HG03354 (cell line): ENCODE results near the gene CERK.
"Not testable (repeated sequence)": the region's sequence is repeated elsewhere in the genome, so short reads cannot be mapped to it uniquely, and the experiment has no call there.

ENCODE experiments used
- ATAC-seq: cut with Tn5 transposase; IDR thresholded peaks from one replicate; pipeline ENCODE4 v1.9.1; 2021; ENCODE audit warnings: mild to moderate bottlenecking; ENCODE audit not compliant: unreplicated experiment, poor library complexity, severe bottlenecking

Gene CERK

DNA sequence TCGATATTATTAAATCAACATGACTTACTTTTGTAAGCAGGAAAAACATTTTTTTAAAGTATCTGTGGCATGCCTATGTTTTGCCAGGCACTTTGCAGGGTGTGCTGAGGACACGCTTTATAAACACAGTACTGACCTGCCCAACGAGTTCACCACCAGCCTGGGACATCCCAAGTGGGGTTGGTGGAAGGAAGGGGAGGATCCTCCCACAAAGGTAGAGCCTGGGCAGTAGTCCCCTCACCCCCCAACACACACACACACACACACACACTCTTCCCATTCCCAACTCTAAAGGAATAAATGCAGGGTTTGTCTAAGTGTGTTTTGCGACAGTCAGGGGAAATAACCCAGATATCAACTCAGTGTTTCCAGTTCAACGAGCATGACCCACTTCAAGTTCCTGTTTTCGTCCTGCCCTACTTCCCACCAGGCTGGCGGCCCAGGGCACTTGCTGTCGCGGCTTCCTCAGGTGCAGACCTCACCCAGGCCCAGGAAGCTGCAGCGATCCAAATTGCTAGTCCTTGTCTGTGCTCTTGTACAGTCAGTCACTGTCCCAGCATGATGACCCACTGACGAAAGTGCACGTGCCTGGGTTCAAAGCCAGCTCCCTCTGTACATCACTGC, 3.1 kb downstream of the CERK start:
- no peak for ATAC-seq

DNA sequence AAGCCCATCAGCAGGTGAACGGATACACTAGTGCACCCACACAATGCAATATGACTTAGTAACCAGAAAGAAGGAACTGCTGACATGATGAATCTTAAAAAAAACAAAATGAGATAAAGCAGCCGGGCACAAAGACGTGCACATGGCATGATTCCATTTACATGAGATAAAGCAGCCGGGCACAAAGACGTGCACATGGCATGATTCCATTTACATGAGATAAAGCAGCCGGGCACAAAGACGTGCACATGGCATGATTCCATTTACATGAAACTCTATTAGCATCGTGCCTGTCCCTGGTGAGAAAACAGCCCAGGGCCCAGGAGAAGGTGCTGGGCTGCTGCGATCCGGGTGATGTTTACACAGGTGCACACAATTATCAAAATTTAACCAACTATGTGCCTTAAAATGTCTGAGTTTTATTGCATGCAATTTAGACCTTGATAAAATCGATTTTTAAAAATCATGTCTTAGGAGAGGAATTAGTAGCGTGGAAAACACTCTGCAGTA, 3.8 kb downstream of the CERK start:
- ATAC-seq: not testable (repeated sequence)

DNA sequence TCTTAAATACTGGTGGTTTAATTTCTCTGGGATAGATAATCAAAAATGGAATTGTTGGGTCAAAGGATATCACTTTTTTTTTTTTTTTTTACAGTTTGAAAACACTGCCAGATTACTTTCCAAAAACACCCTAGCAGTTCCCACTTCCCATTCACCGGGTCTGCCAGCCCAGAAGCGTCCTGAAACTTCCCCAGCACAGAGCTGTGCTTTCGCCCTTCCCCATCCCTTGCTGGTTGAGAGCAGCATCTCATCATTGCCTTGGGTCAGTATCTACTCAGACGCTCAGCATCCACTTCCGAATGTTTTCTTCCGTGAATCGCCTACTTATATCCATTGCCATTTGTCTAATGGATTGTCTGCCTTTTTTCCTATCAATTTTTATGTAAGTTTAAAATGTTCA, 5.5 kb downstream of the CERK start:
- no peak for ATAC-seq

DNA sequence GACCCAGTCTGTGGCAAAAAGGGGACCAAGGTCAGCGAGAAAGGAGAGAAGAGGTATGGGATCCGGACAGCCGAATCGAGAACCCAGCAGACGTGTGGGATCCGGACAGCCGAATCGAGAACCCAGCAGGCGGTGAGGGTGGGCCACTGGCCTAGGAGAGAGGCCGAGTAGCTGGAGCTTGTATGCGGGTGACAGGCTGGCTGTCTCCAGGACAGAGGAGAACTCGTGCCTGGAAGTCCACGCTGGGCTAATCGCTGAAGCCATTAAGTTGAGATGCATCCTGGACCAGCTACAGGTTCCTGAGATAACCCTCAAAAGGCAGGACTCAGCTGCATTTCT, 6.0 kb downstream of the CERK start:
- no peak for ATAC-seq

DNA sequence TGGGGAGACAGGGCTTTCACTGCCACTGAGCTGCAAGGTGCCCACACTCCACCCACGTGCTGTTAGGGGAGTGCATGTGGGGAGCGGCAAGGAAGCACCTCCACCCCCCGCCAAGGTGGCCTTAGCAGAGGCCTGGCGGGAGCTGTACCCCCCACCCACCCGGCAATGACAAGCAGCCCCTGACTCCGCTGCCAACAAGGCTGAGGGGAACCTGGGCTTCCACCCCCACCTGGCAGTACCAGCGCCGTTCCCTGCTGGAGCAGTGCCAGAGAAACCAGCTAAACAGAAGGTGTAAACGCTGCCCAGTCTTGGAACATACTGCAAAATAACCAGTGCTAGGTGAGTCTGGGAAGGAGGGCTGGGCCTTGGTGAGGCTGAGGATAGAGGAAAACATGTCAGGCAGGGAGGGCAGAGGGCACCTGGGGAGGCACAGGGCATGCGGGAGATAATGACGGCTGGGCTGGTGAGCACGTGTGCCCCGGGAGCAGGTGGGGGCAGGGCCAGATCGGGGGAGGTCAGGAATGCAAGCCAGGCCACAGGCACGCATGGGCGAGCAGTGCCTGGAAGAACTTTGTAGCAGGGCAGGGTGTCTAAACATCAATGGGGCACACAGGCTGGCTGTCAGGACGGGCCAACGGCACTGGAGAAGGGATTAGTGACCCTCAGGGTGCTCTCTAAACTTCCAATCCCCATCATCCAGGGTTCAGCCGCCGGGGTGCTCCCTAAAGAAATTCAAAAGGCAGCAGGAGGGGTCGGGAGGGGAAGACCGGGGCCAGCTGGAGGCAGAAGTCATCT, 6.6 kb downstream of the CERK start:
- ATAC-seq: no peak

DNA sequence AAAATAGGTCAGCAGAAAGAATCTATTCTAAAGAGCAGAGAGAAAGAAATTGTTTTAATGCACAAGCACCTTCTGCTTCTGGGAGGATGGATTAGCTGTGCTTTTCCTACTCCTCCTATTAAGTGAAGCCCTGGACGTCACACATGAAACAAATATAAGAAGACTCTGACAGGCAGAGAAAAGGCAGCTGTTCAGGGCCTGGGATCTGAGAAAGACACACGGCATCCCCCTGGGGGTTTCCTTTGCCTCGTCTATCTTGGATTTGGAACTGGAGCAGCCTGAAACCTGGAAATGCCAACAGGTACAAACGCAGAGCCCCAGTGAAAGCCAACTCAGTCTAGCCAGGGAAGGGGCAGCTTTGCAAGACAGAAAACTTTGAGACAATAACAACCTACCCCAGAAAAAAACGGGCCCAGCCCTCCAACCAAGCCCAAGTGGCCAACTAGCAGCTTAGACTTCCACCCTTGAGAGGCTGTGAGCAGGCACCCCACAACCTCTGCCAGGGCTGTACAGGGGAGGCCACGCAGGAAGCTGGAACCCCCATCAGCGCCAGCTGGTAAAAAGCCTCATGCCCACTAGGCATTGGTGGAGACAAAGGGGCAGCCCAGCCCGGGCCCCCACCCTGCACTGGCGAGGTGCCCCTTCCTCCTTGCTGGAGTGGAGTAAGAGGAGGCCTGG, 7.3 kb downstream of the CERK start:
- ATAC-seq: no peak

DNA sequence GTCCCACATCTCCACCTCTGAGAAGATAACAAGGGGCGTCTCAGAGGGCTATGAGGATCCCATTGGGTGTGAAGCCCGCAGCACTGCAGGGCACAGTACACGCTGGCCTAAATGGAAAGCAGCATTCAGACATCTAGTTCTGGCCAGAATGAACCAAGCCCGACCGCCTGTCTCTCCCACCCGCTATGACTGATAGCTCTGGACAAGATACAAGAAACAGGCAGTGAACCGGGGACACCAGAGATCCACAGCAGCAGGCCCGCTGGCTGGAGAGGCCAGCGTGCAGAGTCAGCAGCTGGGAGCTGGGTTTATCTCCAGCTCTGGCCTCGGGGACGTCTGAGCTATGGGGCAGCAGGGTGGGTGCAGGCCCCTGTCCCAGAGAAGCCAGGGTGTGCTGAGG, 9.6 kb downstream of the CERK start:
- ATAC-seq: no peak

DNA sequence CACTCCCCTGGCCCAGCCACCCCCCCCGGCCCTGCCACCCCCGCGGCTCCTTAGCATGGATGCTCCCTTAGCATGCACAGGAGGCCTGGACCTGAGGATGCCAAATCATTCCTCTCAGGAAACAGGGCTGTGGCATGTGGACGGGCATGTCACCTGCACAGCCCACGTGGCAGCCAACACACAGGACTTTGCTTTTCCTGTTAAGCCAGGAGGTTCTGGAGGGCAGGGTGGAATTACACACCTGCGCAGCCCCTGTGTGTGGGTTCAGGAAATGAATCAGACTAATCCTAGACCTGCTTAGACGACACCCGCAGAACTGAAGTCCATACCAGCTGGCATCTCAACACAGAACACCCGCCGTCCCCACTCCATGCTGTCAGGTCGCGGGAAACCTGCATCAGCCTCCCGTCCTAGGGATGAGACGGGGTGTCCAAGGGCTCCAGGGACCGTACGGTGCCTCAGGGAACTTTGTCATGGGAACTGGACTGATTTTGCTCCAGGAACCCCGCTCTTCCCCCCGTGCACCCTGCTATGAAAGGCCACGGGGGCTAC, 10.2 kb downstream of the CERK start:
- ATAC-seq: no peak

DNA sequence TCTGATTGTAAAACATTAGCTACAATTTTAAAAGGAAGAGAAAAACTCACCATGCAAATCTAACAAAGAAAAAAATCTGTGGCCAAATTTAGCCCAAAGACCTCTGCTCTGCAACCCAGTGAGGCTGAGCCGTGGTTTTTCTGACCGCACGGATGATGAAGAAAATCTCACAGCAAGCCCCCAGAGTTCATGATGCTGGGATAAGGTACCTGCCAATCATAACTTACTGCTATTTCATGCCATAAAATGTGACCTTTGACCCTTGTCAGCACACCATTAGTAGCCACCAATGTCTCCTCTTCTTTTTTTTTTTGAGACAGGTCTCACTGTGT, 11.1 kb downstream of the CERK start:
- no peak for ATAC-seq

DNA sequence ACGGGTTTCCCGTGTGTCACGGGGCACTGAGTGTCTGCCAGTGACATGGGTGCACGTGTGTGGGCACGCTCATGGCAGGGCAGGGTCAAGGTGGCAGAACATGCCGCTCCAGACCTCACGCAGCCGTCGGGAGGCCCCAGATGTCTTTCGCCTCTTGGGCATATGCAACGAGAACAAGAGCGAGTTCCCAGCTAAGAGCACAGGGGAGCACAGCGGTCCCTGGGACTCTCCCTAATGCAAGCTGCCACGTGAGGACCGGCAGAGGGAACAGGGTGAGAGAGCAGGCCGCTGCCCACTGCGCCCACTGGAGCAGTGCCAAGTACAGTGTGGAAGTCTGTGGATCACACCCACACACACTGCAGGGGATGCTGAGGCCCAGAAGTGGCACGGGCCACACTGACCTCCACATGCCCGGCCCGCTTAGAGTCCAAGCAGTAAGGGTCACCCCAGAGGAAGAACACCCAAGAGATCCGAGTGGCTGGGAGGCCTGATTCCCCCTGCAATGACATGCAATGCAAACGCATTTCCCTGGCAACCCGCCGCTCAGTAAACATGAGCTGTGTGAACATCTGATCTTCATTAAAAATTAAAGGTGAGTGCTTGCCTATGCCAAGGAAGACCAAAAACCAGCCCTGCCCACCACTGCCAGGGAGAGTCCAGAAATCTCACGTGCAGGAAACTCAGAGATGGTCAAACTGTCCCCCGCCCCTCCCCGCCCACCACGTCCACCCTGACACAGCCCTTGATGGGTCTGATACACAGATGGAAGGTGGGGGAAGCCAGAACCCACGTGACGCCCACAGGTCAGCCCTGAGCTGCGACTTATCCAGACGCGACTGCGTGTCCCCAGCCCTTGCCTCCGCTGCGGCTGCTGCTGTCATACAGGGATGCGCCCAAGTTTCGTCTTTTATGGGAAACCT, 11.7 kb downstream of the CERK start:
- ATAC-seq: no peak

DNA sequence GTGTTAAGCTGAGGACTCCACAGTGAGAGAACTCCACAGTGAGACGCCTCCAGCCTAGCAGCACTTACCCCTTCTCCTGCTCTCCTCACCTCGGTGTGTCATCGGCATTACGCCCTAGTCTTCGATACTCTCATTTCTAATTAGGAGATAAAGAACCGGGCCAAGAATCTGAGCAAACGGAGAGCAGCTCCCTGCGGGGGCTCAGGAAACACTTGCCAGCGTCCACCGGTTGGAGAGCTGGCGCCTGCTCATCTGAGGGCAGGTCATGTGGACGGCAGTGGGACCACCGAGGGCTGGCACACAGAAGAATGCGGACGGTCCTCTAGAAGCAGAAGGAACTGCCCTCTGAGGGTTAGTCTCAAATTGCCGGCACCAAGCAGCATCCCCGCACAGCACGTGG, 13.0 kb downstream of the CERK start:
- ATAC-seq: no peak

DNA sequence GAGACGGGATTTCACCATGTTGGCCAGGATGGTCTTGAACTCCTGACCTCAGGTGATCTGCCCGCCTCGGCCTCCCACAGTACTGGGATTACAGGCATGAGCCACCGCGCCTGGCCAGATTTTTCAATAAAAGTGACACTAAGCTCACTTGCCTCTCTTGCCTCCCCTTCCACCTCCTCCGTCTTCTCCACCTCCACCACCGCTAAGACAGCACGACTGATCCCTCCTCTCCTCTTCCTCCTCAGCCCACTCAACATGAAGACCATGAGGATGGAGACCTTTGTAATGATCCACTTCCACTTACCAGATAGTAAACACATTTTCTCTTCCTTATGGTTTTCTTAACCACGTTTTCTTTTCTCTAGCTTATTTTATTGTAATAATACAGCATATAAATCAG, 14.2 kb downstream of the CERK start:
- no peak for ATAC-seq

DNA sequence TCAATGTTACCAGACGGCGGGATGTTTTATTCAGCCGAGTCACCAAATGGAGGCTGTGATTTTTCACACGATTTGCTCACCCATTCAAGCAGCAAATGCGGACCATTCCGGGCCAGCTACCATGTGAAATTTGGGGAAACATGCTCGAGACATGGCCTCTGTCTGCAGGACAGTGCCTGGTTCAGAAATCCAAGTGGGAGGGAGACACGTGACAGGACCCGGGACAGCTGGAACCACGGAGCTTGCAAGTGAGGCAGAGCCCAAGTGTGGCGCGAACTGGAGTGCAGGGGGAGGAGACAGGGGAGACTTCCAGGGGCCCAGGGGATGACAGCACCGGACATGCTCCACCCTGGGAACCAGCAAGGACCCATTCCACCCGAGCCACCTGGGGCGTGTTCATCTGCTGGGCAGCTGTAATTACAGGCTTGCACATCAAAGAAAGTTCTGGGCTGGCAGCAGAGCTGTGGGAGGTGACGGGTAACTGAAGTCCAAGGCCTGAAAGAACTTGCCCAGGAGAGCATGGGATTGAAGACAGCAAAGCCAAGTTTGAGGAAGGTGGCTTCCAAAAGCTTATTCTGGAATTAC, 16.5 kb downstream of the CERK start:
- ATAC-seq: no peak

DNA sequence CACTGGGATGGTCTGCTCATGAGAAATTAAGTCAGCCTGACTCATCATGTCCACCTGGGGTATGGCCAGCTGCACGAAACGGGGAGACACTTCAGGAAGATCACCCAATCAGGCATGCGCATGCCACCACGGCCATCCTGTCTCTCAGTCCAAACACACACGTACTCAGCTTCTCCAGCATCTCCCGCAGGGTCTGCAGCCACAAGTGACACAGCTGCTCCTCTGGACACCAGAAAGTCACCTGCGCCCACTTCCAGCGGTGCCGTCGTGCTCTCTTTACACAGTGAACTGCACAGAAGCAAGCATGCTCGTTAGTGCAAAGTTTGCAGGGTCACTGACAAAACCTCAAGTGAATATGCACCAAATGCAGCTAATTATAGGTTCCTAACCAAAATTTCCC, 18.1 kb downstream of the CERK start:
- no peak for ATAC-seq

DNA sequence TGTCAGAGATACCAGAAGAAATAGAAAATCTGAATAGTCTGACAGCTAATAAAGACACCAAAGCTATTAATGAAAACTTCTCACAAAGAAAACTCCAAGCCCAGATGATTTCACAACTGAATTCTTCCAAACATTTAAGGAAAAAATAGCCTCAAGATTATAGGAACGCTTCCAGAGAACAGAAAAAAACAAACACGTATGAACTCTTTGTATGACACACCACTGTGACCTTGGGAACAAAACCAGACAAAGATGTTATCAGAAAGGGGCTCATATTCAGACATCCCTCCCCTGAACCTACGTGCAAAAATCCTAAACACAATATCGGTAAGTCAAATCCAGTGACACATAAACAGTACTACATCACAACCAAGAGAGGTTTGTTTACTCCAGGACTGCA, 23.5 kb downstream of the CERK start:
- ATAC-seq: no peak

DNA sequence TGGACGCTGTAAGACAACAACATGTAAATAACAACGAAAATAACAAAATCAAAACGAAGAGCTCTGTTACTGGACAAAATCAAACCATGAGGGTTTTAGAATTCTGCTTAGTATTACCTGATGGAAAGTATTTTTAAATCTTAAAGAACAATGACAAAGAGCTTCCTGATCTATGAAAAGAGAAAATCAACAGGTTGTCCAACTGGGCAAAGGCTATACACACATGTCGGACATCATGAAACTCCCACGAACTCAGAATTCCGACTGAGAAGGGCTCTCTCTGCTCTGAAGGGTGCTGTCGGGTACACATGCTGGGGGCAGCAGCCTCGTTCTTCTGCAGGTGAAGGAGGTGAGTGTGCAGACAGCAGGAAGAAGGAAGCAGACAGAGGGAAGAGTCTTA, 25.8 kb downstream of the CERK start:
- ATAC-seq: no peak

DNA sequence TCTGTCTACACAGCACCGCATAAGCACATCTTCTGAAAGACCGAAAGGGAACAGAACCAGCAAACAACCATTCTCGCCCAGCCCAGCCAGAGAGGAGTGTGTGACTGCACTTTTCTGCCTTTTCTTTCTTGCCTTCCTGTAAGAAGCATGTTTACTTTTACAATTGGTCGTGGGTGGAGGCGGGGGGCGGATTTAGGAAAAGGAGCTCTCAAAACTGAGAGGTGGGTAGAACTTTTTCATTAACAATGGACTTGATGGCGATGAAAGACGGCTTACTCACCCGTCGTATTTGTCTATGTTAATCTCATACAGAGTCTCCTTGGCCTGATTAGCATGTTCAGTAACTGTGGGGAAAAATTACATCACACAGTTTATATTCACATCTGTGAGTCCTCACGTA, 27.2 kb downstream of the CERK start:
- no peak for ATAC-seq

DNA sequence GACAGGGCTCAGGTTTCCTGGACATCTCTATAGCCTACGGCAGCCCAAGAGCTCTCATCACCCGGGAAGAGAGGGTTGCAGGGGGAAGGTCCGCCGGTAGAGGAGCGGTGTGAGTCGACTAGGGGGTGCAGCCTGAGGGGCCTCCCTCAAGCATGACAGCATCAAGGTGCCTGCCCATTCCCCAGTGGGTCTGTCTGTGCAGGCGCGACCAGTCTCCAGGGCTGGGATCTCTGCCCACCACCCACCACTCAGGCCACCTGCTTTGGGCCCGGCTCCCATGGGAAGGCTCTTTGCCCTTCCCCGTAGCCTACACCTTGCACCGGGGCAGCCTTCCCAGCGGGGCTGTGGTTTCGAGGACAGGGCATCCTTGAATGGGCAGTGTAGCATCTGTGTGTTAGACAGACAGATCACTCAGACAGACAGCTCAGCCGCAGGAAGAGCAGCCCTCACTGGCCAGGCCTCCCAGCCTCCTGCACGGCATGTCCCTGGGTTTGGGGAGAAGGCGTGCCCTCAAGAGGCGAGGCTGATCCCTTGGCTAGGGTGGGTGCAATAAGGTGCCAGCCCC, 29.2 kb downstream of the CERK start:
- ATAC-seq: no peak

DNA sequence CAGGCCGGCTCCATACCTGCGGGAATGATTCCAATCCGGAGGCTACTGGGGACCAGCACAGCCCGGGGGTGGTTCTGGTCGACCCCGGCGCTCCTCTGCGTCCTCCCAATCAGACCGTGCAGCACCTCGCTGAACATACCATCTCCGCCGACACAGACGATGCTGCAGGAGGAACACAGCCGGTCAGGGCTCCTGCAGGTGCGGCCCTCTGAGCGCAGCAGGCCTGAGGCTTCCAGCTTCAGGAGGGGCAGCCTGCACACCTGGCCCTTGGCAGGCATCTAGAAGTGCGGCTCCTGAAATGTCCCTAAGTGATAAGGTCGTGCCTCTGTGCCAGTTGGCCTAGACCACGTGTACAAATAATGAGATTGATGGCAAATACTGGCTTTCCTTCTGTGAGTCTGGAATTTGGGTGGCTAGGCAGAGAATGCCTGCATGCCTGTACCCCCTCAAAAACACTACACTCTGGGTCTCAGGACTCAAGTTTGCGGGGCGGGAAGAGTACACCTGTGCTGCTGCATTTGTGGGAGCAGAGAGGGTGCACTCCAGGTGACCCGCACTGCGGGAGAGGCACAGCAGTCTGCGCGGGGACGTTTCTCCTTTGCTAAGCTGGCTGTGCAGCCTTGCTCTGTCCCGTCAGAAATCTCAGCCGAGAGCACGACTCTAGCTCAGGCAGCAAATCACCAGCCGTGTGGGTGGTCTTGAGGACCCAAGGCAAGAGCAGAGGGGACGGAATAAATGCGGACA, 30.1 kb downstream of the CERK start:
- no peak for ATAC-seq
